DOHH2 (cell line): ENCODE results near the gene PIGQ.
A peak's percentile ranks its signal among the peaks of the same experiment; 100 is the strongest.

ENCODE experiments used
- H3F3A ChIP-seq: fragments of 200-600 bp; sonication (generic), shearing (Covaris generic); 2 replicates; pipeline ENCODE4 v1.6.0; 2016; ENCODE audit warnings: antibody characterized with exemption, mild to moderate bottlenecking; ENCODE audit not compliant: control insufficient read depth, insufficient read depth
- H3K27ac ChIP-seq: fragments of 200-600 bp; sonication (generic); 2 replicates; pipeline ENCODE4 v1.5.1; 2014; ENCODE audit warnings: low read depth, mild to moderate bottlenecking, low read length, moderate library complexity
- H3K27me3 ChIP-seq: fragments of 200-600 bp; sonication (generic); 2 replicates; pipeline ENCODE4 v1.6.1; 2014; ENCODE audit warnings: mild to moderate bottlenecking, low read length, mixed read lengths; ENCODE audit not compliant: control insufficient read depth
- H3K36me3 ChIP-seq: fragments of 200-600 bp; sonication (generic); 2 replicates; pipeline ENCODE4 v1.6.1; 2014; ENCODE audit warnings: mild to moderate bottlenecking, low read length, moderate library complexity, mixed read lengths; ENCODE audit not compliant: control insufficient read depth
- H3K4me1 ChIP-seq: fragments of 200-600 bp; sonication (generic); 2 replicates; pipeline ENCODE4 v1.6.1; 2014; ENCODE audit warnings: mild to moderate bottlenecking, low read length, mixed read lengths; ENCODE audit not compliant: control insufficient read depth
- H3K4me2 ChIP-seq: fragments of 200-600 bp; sonication (generic); 2 replicates; pipeline ENCODE4 v1.6.0; 2014; ENCODE audit warnings: mild to moderate bottlenecking, low read length, moderate library complexity
- H3K4me3 ChIP-seq: fragments of 200-600 bp; sonication (generic); 2 replicates; pipeline ENCODE4 v1.5.1; 2014; ENCODE audit warnings: mild to moderate bottlenecking, low read length, mixed read lengths
- H3K79me2 ChIP-seq: fragments of 200-600 bp; sonication (generic); 2 replicates; pipeline ENCODE4 v1.6.1; 2014; ENCODE audit warnings: mild to moderate bottlenecking, low read length, mixed read lengths; ENCODE audit not compliant: control insufficient read depth
- H3K9me2 ChIP-seq: fragments of 200-600 bp; sonication (generic); replicated peaks from 2 replicates; pipeline ENCODE4 v1.6.1; 2014; ENCODE audit warnings: mild to moderate bottlenecking, low read length, mixed read lengths; ENCODE audit not compliant: control insufficient read depth
- H3K9me3 ChIP-seq: fragments of 200-600 bp; sonication (generic); 2 replicates; pipeline ENCODE4 v1.6.1; 2014; ENCODE audit warnings: antibody characterized with exemption, low read length, mixed read lengths; ENCODE audit not compliant: control insufficient read depth, insufficient read depth
- H4K20me1 ChIP-seq: fragments of 200-600 bp; sonication (generic); 2 replicates; pipeline ENCODE4 v1.6.0; 2014; ENCODE audit warnings: low read depth, mild to moderate bottlenecking, antibody characterized with exemption, low read length, moderate library complexity; ENCODE audit not compliant: control insufficient read depth, insufficient read depth
- CTCF ChIP-seq: fragments of 200-600 bp; sonication (generic); IDR thresholded peaks from one replicate; pipeline ENCODE4 v1.5.1; 2014; ENCODE audit warnings: antibody characterized with exemption, mild to moderate bottlenecking, low read depth, low read length; ENCODE audit not compliant: poor library complexity, severe bottlenecking
- EZH2phosphoT487 ChIP-seq: fragments of 200-600 bp; sonication (generic); IDR thresholded peaks from 2 replicates; pipeline ENCODE4 v1.6.1; 2017; ENCODE audit warnings: borderline replicate concordance, mild to moderate bottlenecking, antibody characterized with exemption, low read length, moderate library complexity, mixed read lengths

Gene PIGQ

GRCh38 chr16:527015-527903, 42.5 kb upstream of the PIGQ start, which contains the start of gene CAPN15:
Gene CAPN15, plus strand, starts transcription at chr16:527712. Its CDS starts 19,127 bp downstream, at chr16:546839.
- peaks cover 76% of the 10 kb centered on the region for H3K79me2 ChIP-seq
- peaks cover 14% of the 10 kb centered on the region for H4K20me1 ChIP-seq
- H3K4me2 ChIP-seq: peak within 1 kb of the TSS; percentile 81
- no peaks in the 10 kb centered on the region for H3K9me2 ChIP-seq
- H3K27me3 ChIP-seq: no peaks in the 10 kb centered on the region
- peak within 1 kb of the TSS; percentile 46 for H3K27ac ChIP-seq
- peak within 1 kb of the TSS; percentile 83 for H3K4me3 ChIP-seq
- H3F3A ChIP-seq: peaks cover 5% of the 10 kb centered on the region
- peaks cover 31% of the 10 kb centered on the region for H3K36me3 ChIP-seq
- no peak for TF ChIP-seq EZH2phosphoT487
- TF ChIP-seq CTCF: no peak
- peaks cover 39% of the 10 kb centered on the region for H3K4me1 ChIP-seq
- H3K9me3 ChIP-seq: no peaks in the 10 kb centered on the region

- peaks cover 5% of the 10 kb centered on the region for H3F3A ChIP-seq
- peak overlapping the region; percentile 68 for H3K4me2 ChIP-seq
- no peaks in the 10 kb centered on the region for H3K9me2 ChIP-seq
- H3K36me3 ChIP-seq: peaks cover 31% of the 10 kb centered on the region
- TF ChIP-seq EZH2phosphoT487 (no peak), CTCF (no peak)
- peak overlapping the region; percentile 83 for H3K4me3 ChIP-seq
- H3K79me2 ChIP-seq: peaks cover 86% of the 10 kb centered on the region
- no peaks in the 10 kb centered on the region for H3K27me3 ChIP-seq
- peaks cover 14% of the 10 kb centered on the region for H4K20me1 ChIP-seq
- H3K27ac ChIP-seq: peak overlapping the region; percentile 41
- H3K4me1 ChIP-seq: peaks cover 38% of the 10 kb centered on the region
- no peaks in the 10 kb centered on the region for H3K9me3 ChIP-seq
Measured at GRCh38 chr16:528111-529011, 41.4 kb upstream of the PIGQ start.

- H3K27me3 ChIP-seq: no peaks in the 10 kb centered on the region
- H3K9me2 ChIP-seq: no peaks in the 10 kb centered on the region
- peaks cover 14% of the 10 kb centered on the region for H4K20me1 ChIP-seq
- peak overlapping the region; percentile 68 for H3K4me2 ChIP-seq
- peaks cover 5% of the 10 kb centered on the region for H3F3A ChIP-seq
- H3K27ac ChIP-seq: peak overlapping the region; percentile 41
- no peaks in the 10 kb centered on the region for H3K9me3 ChIP-seq
- TF ChIP-seq CTCF (no peak), EZH2phosphoT487 (no peak)
- peak overlapping the region; percentile 83 for H3K4me3 ChIP-seq
- H3K36me3 ChIP-seq: peaks cover 35% of the 10 kb centered on the region
- peaks cover 91% of the 10 kb centered on the region for H3K79me2 ChIP-seq
- H3K4me1 ChIP-seq: peaks cover 33% of the 10 kb centered on the region
Measured at GRCh38 chr16:529012-529575, 40.7 kb upstream of the PIGQ start.
